Cardiac fibroblast (primary cell): ENCODE results near the gene SLC25A21.
A peak's percentile ranks its signal among the peaks of the same experiment; 100 is the strongest.

Experiments used
- DNase-seq, 2 donors: peaks; one replicate each; pipeline versions ENCODE4 v3.0.0 to v3.0.0-alpha.2; 2010; ENCODE audit warnings: low read depth in 2 of 2
- H3K4me3 ChIP-seq, 2 donors: replicated peaks in 1 of 2; 1 replicate in 1 of 2; 2 replicates in 1 of 2; pipeline ENCODE4 v1.5.1; 2011; ENCODE audit warnings: low read depth in 2 of 2, low read length in 2 of 2, mild to moderate bottlenecking in 2 of 2, moderate library complexity in 1 of 2
- CTCF ChIP-seq: IDR thresholded peaks from one replicate; pipeline ENCODE4 v1.5.1; 2011; ENCODE audit warnings: low read depth, mild to moderate bottlenecking, low read length, inconsistent platforms

Gene SLC25A21

GRCh38 chr14:36659822-36660735 lies 512.3 kb downstream of the SLC25A21 start:
- no peak for TF ChIP-seq CTCF
- H3K4me3 ChIP-seq = no peak overlapping the region
- no peak for DNase-seq

- DNase-seq = no peak
- no peak for TF ChIP-seq CTCF
- no peak overlapping the region for H3K4me3 ChIP-seq
Observed at GRCh38 chr14:36659010-36659821, 513.2 kb downstream of the SLC25A21 start.

- DNase-seq = no peak
- no peak for TF ChIP-seq CTCF
- H3K4me3 ChIP-seq = no peak overlapping the region
Observed at GRCh38 chr14:36658123-36659009, 514.0 kb downstream of the SLC25A21 start.

- no peak for TF ChIP-seq CTCF
- H3K4me3 ChIP-seq = peak overlapping the region in 1 of 2 donors; percentile 14
- DNase-seq = no peak
Observed at GRCh38 chr14:36657399-36658122, 514.8 kb downstream of the SLC25A21 start.

GRCh38 chr14:36656687-36657398 lies 515.6 kb downstream of the SLC25A21 start:
- H3K4me3 ChIP-seq = no peak overlapping the region

More at GRCh38 chr14:36656687-36657398, 515.6 kb downstream of the SLC25A21 start:
- no peak for TF ChIP-seq CTCF
- DNase-seq = no peak
